ENCODE measurements around the gene FAM234A.
"Not testable (repeated sequence)": the region's sequence is repeated elsewhere in the genome, so short reads cannot be mapped to it uniquely, and the experiment has no call there.

FAM234A gene

GRCh38 chr16:230949-231348 is 3.7 kb upstream of the FAM234A start:
- DNase-seq, result no peak

GRCh38 chr16:239948-240277 is 5.3 kb downstream of the FAM234A start:
- DNase-seq, result no peak

GRCh38 chr16:240559-240958 is 5.9 kb downstream of the FAM234A start:
- DNase-seq, result no peak

GRCh38 chr16:242281-242680 is 7.7 kb downstream of the FAM234A start:
- no peak for DNase-seq

- no peak for DNase-seq
Observed at GRCh38 chr16:243348-243747, 8.7 kb downstream of the FAM234A start.

- DNase-seq, result no peak
Observed at GRCh38 chr16:245105-245504, 10.5 kb downstream of the FAM234A start.

- no peak for DNase-seq
Observed at GRCh38 chr16:247027-247426, 12.4 kb downstream of the FAM234A start.

GRCh38 chr16:249431-249830 is 14.8 kb downstream of the FAM234A start:
- DNase-seq, result no peak

GRCh38 chr16:252366-253337 is 18.0 kb downstream of the FAM234A start:
- DNase-seq, result no peak

GRCh38 chr16:253833-254232 is 19.2 kb downstream of the FAM234A start:
- no peak for DNase-seq

- no peak for DNase-seq
Observed at GRCh38 chr16:254461-254860, 19.8 kb downstream of the FAM234A start.

GRCh38 chr16:255183-255582 is 20.6 kb downstream of the FAM234A start:
- no peak for DNase-seq

- DNase-seq, result not testable (repeated sequence)
Observed at GRCh38 chr16:258091-258490, 23.5 kb downstream of the FAM234A start.

- no peak for DNase-seq
Observed at GRCh38 chr16:259226-259625, 24.6 kb downstream of the FAM234A start.

- DNase-seq, result no peak
Observed at GRCh38 chr16:259814-260253, 25.2 kb downstream of the FAM234A start.

- no peak for DNase-seq
Observed at GRCh38 chr16:260326-260725, 25.7 kb downstream of the FAM234A start.

GRCh38 chr16:261031-261691 is 26.5 kb downstream of the FAM234A start:
- peak; percentile 42 for DNase-seq

GRCh38 chr16:262121-262745 is 27.6 kb downstream of the FAM234A start:
- DNase-seq, result no peak

- no peak for DNase-seq
Observed at GRCh38 chr16:263182-263774, 28.7 kb downstream of the FAM234A start.

GRCh38 chr16:263944-264343 is 29.3 kb downstream of the FAM234A start:
- no peak for DNase-seq

- no peak for DNase-seq
Observed at GRCh38 chr16:264440-264951, 29.9 kb downstream of the FAM234A start.

- no peak for DNase-seq
Observed at GRCh38 chr16:265002-265529, 30.4 kb downstream of the FAM234A start.

GRCh38 chr16:265711-266110 is 31.1 kb downstream of the FAM234A start:
- DNase-seq, result no peak
